GM18507 (cell line): ENCODE measurements around the gene POLR1A.

Experiments used
- DNase-seq: peaks from one replicate; pipeline ENCODE4 v3.0.0; 2011; ENCODE audit warnings: low read depth; ENCODE audit not compliant: insufficient read length; ENCODE audit errors: extremely low spot score
- FAIRE-seq: peaks from 2 replicates; lab custom pipeline; 2011; peaks lifted over from hg19 to GRCh38; lab: Jason Lieb, UNC

The POLR1A gene

GRCh38 chr2:86027922-86028765 is 77.5 kb downstream of the POLR1A start:
- FAIRE-seq (no peak), DNase-seq (no peak)

GRCh38 chr2:86027196-86027921 is 78.3 kb downstream of the POLR1A start:
- FAIRE-seq: no peak
- no peak for DNase-seq

GRCh38 chr2:86026744-86027065 is 79.0 kb downstream of the POLR1A start:
- FAIRE-seq: no peak
- DNase-seq: no peak

DNA sequence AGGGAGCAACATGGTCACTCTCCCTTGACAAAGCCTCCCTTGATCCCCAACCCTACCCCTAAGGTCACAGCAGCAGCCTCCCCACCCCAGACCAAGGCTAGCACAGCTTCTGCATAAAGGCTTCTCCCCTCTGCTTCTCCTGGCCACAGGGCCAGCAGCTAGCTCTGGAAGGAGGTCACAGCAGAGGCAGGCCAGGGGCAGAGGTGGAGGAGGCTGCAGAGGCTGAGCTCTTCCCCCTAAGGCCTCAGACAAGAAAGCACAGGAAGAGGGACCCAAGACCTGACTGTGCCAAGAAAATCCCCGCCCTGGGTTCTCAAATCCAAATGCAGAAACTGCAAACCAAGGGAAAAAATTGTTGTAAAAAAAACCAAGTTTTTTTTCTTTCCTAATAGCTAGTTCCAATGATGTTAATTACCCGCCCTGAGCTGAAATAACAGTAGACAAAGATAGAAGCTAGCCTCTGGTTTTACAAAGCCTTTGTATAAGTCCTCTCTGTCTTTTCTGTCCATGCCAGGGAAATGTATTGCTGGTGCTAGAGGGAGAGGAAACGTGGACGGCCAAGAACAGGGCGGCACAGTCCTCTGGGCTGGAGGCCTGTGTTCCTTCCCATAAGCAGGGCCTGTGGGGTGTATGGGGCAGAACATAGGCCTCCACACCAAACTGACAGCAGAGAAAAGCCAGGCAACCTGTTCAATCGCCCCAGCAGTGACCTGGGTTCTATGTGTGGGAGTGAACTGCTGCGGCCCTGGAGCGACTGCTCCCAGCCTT is 79.5 kb downstream of the POLR1A start:
- DNase-seq (no peak), FAIRE-seq (no peak)

- no peak for FAIRE-seq
- DNase-seq: no peak
Measured at GRCh38 chr2:86025229-86025820, 80.4 kb downstream of the POLR1A start.

DNA sequence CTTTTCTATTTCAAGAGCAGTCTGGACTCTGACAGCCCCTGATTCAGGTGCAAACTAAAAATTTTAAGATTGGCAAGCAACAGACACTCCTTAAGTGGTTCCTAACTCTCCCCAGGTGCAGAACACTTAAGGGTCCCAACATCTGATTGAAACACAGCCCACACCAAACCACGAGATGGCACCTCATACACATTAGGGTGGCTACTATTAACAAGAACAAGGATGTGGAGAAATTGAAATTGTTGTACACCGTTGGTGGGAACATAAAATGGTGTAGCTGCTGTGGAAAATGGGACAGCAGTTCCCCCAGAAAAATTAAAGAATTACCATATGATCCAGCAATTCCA is 82.3 kb downstream of the POLR1A start:
- FAIRE-seq (no peak), DNase-seq (no peak)

DNA sequence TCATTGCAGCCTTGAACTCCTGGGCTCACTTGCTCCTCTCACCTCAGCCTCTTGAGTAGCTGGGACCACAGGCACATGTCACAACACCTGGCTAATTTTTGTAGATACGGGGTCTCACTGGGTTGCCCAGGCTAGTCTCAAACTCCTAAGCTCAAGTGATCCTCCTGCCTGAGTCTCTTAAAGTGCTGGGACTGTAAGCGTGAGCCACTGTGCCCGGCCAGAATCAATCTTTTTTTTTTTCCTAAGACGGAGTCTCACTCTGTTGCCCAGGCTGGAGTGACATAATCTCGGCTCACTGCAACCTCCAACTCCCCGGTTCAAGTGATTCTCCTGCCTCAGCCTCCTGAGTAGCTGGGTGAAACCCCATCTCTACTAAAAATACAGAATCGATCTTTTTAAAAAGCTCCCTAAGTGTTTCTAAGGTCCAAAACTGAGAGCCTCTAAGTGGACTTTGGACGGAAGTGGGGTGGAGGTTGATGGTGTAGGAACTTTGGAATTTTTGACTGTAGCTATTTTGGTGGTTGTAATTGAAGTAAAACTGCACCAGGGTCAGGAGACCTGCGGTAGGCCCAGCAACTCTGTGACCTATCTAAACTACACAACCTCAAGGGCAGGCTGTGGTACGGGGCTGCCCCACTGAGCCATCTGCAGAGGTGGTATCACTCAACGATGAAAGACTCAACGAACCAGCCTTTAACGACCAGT is 82.9 kb downstream of the POLR1A start:
- FAIRE-seq (no peak), DNase-seq (no peak)

DNA sequence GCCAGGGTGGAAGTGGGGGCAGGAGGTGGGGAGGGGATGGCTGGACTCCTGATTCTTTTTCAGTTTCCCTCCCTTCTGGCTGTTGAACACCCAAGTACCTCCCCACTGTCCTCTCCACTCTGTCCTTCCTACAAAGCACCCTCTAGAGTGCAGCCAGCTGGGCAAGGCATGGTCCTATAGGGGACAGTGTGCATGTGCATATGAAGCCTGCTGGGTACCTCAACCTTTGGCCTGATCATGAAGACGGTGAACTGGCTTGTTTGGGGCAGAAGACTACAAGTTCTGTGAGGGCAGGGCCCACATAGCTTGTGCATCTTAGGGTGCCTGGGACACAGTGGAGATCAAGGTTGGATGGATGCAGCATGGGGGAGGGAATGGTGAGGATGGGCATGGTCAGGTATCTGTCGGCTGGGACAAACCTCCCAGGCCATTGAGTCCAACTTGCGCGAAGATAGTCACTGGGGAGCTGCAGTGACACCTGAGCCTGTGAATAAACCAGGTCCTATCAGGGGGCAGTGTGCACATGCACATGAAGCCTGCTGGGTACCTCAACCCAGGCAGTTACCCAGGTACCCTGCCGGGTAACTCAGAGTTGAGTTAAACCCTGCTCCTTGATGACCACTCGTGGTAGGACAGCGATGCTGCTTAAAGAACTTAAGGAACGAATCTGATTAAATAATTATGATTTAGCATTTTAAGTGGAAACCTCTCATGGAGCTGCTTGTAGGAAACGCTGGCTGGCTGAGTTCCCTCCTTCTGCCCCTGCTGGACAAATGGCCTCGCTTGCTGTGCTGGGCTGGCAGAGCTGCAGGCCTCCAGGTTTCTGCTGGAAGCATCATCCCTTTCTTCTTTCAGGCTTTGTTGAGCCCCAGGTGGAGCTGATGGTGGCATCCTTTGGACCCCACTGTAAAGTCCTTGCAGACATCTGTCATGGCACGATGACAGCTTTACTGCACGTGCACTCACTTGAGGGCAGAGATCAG is 84.0 kb downstream of the POLR1A start:
- FAIRE-seq: no peak

GRCh38 chr2:86020984-86021383 is 84.7 kb downstream of the POLR1A start:
- DNase-seq: no peak
- FAIRE-seq: no peak

More for the DNA sequence above, 84.0 kb downstream of the POLR1A start:
- no peak for DNase-seq

GRCh38 chr2:86019121-86019520 is 86.6 kb downstream of the POLR1A start:
- FAIRE-seq (no peak), DNase-seq (no peak)

DNA sequence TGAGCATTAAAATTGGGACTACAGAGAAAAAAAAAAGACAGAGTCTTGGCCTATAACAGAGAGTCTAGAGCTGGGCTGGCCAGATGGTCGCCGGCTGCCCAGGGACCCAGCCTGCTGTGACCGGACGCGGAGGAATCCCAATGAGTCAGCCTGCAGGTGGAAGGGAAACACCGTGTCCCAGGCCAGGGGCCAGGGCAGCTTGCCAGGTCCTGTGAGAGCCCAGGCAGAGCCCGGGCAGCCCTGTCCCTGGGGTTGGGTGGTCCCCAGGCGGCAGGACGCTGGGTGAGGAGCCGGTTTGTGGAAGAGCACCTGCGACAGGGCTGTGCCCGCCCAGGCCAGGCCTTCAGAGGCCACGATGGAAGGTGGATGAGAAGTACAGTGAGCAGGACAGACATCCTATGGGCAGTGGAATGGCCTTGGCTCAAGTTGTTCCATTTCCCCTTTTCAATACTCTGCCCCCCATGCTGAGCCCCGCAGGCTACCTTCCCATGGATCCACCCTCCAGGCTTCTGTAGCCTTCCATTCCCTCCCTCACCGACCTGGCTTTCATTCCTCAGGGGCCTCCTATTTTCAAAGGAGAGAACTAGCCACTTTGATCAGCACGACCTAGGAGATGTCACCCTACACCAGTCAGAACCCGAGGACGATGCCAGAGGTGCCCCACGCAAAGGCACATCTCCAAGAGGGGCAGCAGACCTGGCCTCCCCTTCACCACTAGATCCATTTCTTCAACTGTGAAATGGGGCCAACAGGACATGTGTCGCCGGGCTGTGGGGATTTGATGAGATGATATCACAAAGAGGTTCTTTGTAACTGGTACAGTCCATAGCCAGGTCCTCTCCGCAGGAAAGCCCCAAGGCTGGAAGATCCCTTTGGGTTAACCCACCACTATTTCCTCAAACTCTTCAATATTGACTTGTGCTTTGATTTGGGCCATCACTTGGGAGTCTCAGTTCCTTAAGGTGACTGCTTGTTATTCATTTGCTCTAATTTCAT is 87.5 kb downstream of the POLR1A start:
- DNase-seq: no peak
- FAIRE-seq: peak; percentile 12

- no peak for FAIRE-seq
- DNase-seq: no peak
Measured at GRCh38 chr2:86016581-86016980, 89.1 kb downstream of the POLR1A start.

DNA sequence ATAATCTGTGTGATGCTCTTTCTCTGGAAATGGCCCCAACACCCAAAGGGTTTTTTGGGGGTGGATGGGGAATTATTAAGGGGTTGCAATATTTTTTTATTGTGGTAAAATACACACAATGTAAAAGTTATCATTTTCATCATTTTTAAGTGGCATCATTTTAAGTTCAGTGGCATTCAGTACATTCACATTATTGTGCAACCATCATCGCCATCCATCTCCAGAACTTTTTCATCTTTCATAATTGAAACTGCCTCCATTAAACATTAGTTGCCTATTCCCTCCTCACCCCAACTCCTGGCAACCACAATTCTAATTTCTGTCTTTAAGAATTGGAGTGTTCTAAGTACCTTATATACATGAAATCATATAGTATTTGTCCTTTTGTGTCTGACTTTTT is 90.0 kb downstream of the POLR1A start:
- DNase-seq (no peak), FAIRE-seq (no peak)

DNA sequence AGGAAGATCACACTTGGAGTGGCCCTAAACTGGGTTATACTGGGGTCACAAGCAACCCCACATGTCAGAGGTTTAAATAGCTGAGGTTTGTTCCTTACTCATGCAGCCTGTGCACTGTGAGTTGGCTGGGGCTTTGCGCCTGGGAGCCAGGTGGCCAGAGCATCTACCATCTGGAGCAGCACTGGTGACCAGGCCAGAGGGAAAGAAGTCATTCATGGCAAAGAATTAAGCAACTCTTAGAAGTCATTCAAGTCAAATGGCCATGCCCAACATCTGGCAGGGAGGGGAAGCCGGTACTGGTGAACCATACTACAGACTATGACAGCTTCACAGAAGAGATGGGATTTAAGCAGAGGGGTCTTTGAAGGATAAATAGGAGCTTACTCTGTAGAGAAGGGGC is 90.7 kb downstream of the POLR1A start:
- no peak for FAIRE-seq

DNA sequence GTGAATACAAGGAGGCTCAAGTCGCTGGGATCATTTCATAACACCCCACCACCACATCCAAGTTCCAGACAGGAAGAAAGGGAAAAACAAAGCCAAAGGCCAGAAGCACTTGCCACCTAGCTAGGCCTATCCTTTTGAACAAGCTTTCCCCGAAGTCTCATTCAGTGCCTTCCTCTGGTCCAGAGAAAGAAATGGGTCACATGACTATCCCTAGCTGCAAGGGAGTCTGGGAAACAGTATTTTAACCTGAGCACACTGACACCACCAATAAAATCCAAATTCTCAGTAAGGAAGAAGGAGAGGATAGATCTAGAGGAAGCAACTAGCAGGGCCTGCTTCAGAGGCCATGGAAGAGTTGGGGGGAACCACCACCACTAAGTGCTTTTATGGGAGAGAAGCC is 91.2 kb downstream of the POLR1A start:
- DNase-seq (no peak), FAIRE-seq (no peak)

More for the DNA sequence above, 90.7 kb downstream of the POLR1A start:
- no peak for DNase-seq

DNA sequence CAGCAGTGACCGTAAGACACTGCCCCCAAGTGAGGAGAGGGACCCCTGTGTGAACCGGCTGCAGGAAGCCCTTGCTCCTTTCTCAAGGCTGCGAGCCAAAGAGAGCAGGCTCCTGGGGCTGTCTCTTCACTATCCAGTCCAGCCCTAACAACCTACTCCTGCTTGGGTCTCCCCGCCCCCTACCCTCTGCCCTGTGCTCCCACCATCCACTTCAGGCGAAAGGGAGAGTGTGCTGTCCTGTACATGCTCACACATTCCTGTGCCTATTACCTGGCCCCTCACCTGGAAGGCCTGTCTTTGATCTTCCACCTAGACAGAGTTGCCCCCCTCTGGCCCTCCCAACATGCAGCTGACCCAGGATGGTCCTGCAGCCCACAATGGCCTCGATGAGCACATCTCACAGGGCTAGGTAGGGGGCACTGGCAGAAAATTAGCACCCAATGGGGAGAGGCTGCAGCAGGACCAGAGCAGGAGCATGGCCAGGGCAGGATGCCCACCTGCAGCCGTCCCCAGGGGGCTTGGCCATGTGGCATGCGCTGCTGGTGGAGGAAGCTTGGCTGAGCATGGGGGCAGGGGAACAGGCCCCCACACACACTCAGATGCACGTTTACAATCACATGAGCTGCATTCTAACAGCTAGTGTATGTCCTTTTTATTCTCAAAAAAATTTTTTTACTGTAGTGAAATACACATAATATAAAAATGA is 93.5 kb downstream of the POLR1A start:
- FAIRE-seq: no peak
- DNase-seq: no peak
